Measurements from ENCODE around the gene COL20A1. TPM values are rescaled to one million over a fixed set of nuclear protein-coding genes. Genes with fewer than 3 reads are reported as not detected.
"Not testable (repeated sequence)": the region's sequence is repeated elsewhere in the genome, so short reads cannot be mapped to it uniquely, and the experiment has no call there.

COL20A1 gene
- total RNA-seq, 1 donor from 2014 or later = not detected

DNA sequence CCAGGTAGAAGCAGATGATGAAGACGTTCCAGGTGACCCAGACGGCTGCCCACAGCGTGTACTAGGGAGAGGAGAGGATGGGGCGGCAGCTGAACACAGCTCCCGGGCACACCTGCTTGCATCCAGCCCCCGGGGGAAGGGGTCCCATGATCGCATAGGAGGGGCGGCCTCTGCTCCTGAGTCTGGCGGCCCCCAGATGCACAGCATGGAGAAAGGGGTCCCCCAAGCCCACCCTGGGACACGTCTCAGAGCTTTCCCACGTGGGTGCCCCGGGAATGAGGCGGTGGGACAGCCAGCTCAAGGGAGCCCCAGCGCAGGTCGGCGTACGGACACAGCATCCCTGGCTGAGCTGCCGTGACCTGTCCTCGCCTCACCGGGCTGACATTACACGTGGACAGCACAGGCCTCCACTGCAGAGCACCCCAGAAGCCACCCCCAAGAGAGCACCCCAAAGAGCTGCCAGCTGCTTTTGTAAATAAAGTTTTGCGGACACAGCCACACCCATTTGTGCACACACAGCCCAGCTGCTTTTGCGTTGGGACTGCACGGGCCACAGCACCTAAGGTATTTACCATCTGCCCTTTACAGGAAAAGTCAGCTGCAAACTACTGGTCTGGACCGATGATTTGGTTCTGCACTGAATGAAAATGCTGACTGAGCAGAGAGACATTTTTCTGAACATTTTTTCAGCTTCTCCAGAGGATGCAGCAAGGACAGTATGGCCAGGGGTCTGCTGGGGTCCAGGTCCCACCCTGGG lies 44.0 kb upstream of the COL20A1 start:
- no peaks in the 10 kb centered on the region for H3K9me3 ChIP-seq (replicated peaks)
- peaks cover 98% of the 10 kb centered on the region for H3K27me3 ChIP-seq (ENCODE audit: low read depth)
- intact Hi-C loops (cut with micrococcal nuclease) = no loop called here
- peaks cover 12% of the 10 kb centered on the region for H3K4me1 ChIP-seq
- H3K4me3 ChIP-seq = no peak overlapping the region
- DNase-seq = no peak
- H3K36me3 ChIP-seq = no peaks in the 10 kb centered on the region
- no peak overlapping the region for H3K27ac ChIP-seq (replicated peaks)
- TF ChIP-seq, protein P1, sequence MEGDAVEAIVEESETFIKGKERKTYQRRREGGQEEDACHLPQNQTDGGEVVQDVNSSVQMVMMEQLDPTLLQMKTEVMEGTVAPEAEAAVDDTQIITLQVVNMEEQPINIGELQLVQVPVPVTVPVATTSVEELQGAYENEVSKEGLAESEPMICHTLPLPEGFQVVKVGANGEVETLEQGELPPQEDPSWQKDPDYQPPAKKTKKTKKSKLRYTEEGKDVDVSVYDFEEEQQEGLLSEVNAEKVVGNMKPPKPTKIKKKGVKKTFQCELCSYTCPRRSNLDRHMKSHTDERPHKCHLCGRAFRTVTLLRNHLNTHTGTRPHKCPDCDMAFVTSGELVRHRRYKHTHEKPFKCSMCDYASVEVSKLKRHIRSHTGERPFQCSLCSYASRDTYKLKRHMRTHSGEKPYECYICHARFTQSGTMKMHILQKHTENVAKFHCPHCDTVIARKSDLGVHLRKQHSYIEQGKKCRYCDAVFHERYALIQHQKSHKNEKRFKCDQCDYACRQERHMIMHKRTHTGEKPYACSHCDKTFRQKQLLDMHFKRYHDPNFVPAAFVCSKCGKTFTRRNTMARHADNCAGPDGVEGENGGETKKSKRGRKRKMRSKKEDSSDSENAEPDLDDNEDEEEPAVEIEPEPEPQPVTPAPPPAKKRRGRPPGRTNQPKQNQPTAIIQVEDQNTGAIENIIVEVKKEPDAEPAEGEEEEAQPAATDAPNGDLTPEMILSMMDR (IDR thresholded peaks at IDR 0.05; ENCODE audit: borderline replicate concordance) = no peak

DNA sequence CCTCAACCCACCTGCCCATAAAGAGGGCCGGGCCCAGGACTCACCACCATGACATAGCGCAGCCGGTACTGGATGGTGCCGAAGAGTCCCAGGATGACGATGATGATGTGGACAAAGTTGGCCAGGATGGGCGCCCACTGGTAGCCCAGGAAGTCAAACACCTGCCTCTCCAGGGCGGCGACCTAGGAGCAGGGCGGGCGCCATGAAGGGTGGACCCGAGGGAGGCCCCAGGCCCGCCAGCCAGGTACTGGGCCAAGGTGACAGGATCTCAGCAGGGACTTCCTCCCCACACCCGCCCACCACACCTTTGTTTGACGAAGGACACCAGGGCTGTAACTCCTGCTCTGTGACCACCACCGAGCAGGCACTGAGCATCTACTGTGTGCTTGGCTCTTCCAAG lies 43.1 kb upstream of the COL20A1 start:
- H3K4me3 ChIP-seq = no peak overlapping the region
- no peak for DNase-seq
- no peak overlapping the region for H3K27ac ChIP-seq (replicated peaks)
- H3K9me3 ChIP-seq (replicated peaks) = no peaks in the 10 kb centered on the region
- TF ChIP-seq, protein P1 (IDR thresholded peaks at IDR 0.05; ENCODE audit: borderline replicate concordance) = no peak
- intact Hi-C loops (cut with micrococcal nuclease) = no loop called here
- no peaks in the 10 kb centered on the region for H3K36me3 ChIP-seq
- peaks cover 98% of the 10 kb centered on the region for H3K27me3 ChIP-seq (ENCODE audit: low read depth)
- peaks cover 20% of the 10 kb centered on the region for H3K4me1 ChIP-seq

DNA sequence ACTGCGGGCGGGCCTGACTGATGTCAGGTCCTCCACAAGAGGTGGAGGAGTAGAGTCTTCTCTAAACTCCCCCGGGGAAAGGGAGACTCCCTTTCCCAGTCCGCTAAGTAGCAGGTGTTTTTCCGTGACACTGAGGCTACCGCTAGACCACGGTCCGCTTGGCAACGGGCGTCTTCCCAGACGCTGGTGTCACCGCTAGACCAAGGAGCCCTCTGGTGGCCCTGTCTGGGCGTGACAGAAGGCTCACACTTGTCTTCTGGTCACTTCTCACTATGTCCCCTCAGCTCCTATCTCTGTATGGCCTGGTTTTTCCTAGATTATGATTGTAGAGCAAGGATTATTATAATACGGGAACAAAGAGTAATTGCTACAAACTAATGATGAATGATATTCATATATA lies 41.6 kb upstream of the COL20A1 start:
- H3K9me3 ChIP-seq (replicated peaks); intact Hi-C loops (cut with micrococcal nuclease); H3K27ac ChIP-seq (replicated peaks); H3K36me3 ChIP-seq; H3K4me3 ChIP-seq; DNase-seq: not testable (repeated sequence)
- Histone ChIP-seq H3K27me3 (ENCODE audit: low read depth) (peaks cover 98% of the 10 kb centered on the region), H3K4me1 (peaks cover 20% of the 10 kb centered on the region)

DNA sequence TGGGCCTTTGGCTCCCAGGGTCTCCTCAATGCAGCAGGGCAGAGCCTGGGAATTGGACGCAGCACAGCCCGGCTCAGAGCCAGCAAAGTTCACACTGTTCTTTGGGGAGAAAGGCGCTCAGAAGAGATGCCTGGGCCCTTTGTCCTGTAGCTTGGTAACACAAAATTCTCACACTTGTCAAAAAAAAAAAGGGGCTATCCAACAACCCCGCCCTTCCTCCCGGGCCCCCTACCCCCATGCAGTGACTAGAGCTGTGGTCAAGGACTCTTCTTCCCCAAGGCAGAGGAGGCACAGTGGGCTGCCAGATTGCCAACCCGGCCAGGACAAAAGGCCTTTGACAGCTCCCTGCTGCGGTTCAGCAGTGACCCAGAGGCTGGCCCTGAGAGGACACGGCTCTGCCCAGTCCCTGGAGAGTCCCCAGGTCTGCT lies 40.7 kb upstream of the COL20A1 start:
- Histone ChIP-seq H3K27ac (replicated peaks) (no peak overlapping the region), H3K27me3 (ENCODE audit: low read depth) (peaks cover 96% of the 10 kb centered on the region), H3K4me3 (no peak overlapping the region), H3K9me3 (replicated peaks) (no peaks in the 10 kb centered on the region), H3K36me3 (no peaks in the 10 kb centered on the region), H3K4me1 (peaks cover 20% of the 10 kb centered on the region)
- TF ChIP-seq, protein P1 (IDR thresholded peaks at IDR 0.05; ENCODE audit: borderline replicate concordance) = no peak
- intact Hi-C loops (cut with micrococcal nuclease) = no loop called here
- no peak for DNase-seq

DNA sequence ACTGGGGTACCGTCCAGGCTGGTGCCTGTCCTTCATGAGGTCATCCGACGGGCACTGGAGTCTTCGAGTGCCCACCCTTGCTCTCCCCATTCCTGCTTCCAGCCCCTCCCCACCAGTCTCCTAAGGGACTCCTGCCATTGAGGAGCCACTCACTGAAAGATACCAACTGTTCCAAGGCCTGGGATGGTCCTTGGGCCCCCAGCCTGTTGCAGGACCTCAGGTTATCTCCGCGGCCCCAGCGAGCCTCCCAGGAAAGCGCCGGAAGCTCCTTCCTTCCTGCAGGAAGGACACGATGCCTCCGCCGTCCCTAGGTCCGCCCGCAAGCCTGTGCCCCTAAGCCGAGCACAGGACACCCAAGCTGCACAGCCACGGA lies 39.9 kb upstream of the COL20A1 start:
- peaks cover 20% of the 10 kb centered on the region for H3K4me1 ChIP-seq
- peaks cover 90% of the 10 kb centered on the region for H3K27me3 ChIP-seq (ENCODE audit: low read depth)
- H3K4me3 ChIP-seq = peak overlapping the region; percentile 55
- H3K36me3 ChIP-seq = no peaks in the 10 kb centered on the region
- no peak for DNase-seq
- TF ChIP-seq, protein P1 (IDR thresholded peaks at IDR 0.05; ENCODE audit: borderline replicate concordance) = no peak
- H3K27ac ChIP-seq (replicated peaks) = no peak overlapping the region
- intact Hi-C loops (cut with micrococcal nuclease) = no loop called here
- no peaks in the 10 kb centered on the region for H3K9me3 ChIP-seq (replicated peaks)

DNA sequence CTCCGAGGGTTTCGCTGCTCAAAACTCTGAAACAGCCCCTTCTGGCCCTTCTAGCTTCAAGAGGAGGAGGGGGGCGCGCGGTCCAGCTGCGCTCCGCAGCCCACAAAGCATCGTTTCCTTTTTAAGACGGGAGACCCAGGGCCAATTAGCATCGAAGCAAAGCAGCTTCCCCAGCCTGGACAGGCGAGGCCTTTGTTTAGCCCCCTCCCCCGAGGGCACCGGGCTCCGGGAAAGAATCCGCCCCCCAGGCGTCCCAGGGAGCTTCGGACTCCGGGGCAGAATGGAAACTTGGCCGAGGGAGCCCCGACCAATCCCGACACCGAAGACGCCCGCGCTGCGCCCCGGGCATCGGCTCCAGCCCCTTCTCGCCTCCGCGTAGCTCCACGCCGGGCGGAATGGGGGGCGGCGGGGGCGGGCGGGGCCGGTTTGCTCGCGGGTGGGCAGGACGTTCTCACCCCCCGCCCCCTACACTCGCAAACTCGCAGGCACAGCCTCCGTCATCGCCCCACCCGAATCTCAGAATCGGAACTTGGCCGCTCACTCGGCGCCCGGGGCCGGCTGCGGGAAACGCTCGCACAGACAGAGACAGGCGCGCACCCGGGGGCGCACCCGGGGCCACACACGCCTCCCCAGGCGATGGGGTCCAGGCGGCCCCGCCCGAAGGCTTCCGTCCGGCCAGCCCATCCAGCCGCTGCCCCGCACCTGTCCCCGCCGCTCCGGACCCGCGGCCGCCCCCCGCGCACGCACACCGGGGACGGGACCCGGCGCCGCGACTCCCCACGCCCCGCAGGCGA lies 39.4 kb upstream of the COL20A1 start:
- TF ChIP-seq, protein P1 (IDR thresholded peaks at IDR 0.05; ENCODE audit: borderline replicate concordance) = no peak
- intact Hi-C loops (cut with micrococcal nuclease) = no loop called here
- H3K9me3 ChIP-seq (replicated peaks) = no peaks in the 10 kb centered on the region
- H3K27me3 ChIP-seq (ENCODE audit: low read depth) = peaks cover 90% of the 10 kb centered on the region
- no peak for DNase-seq
- no peak overlapping the region for H3K27ac ChIP-seq (replicated peaks)
- H3K4me1 ChIP-seq = peaks cover 20% of the 10 kb centered on the region
- H3K4me3 ChIP-seq = peak overlapping the region; percentile 55
- H3K36me3 ChIP-seq = no peaks in the 10 kb centered on the region
